ENCODE results near the gene SPATA20. TPM values are rescaled to one million over a fixed set of nuclear protein-coding genes. Genes with fewer than 3 reads are reported as not detected.

SPATA20 gene
- total and polyA plus RNA-seq, 2 of the 8 experiments (the other 6 are each of a cell fraction or from before 2014, with no cell fraction given), result 16.2 to 17.5 TPM

DNA sequence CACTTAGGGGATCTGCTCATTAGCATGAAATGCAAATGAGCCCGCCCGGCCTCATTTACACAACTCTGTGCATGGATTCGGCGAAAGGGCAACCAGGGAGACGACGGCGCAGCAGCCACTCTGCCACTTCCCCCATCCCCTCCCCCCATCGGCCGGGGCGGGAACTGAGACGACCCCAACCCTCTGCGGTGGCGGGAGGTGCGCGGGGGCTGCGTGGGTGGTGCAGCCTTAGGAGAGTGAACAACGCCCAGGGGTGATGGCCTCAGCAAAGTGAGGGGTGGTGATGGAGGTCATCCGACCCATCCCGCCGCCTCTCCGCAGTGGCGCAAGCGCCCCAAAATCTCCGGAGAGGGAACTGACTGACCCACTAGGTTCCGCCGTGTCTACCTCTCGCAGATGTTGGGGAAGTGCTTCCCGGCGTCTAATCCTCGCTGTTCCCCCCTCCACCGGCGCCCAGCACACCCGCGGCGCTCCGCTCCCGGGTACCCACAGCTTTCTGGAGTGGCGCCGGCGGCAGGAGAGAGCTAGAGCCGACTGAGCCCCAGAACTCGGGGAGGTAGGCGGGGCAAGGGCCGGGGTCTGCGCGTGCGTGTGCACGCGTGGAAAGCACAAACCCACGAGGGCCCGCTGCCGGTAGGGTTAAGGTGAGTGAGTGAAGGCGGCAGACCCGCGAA lies 12.1 kb downstream of the SPATA20 start:
- POLR2A ChIA-PET (ENCODE audit: partially characterized antibody), result interaction anchor here (1.2 to 1.9 kb wide), 3 partner anchors 9 to 17 kb away, joined by 5 to 7 read pairs (median 5); no protein-coding TSS in a partner anchor
- H3K4me3 ChIP-seq (ENCODE audit: extremely low read depth in 1 of 4, insufficient read depth in 2 of 4, low read depth in 3 of 4, low read length in 4 of 4), result peak overlapping the region; percentile 35 to 63 (median 51)
- 3% methylated on average over 39 of the region's 55 CpGs; no CpG with 5 or more reads in 1 of the 2 experiments for WGBS, 2 experiments (ENCODE audit: extremely low coverage in 1 of 2, insufficient coverage in 1 of 2, insufficient read length in 1 of 2, insufficient replicate concordance in 2 of 2, low coverage in 1 of 2, low lambda C conversion rate in 2 of 2, missing lambda C conversion rate in 1 of 2)
- TF ChIP-seq RBBP5 (IDR thresholded peaks at IDR 0.05; ENCODE audit: borderline replicate concordance, low read depth, low read length), result peak; percentile 45; the same call in 1 of the 2 replicates
- peak in 1 of 2 experiments; percentile 75; a peak in 2 of 4 replicates for TF ChIP-seq HDAC2 (IDR thresholded peaks at IDR 0.05; ENCODE audit: borderline replicate concordance in 1 of 2, low read depth in 2 of 2, low read length in 2 of 2)
- no peak for TF ChIP-seq EZH2 (IDR thresholded peaks at IDR 0.05; ENCODE audit: low read depth, low read length, severe bottlenecking)
- 0 out of 2 replicates have a peak, but pooled peaks have one; percentile 4 for TF ChIP-seq TCF12 (IDR thresholded peaks at IDR 0.05; ENCODE audit: low read depth, low read length)
- TF ChIP-seq SP4 (IDR thresholded peaks at IDR 0.05; ENCODE audit: low read length), result no peak
- no peak for TF ChIP-seq TAF7 (optimal IDR thresholded peaks at IDR 0.05; ENCODE audit: borderline replicate concordance, low read depth, low read length)
- TF ChIP-seq ASH2L (IDR thresholded peaks at IDR 0.05; ENCODE audit: low read length), result no peak
- no peak for TF ChIP-seq KDM1A (IDR thresholded peaks at IDR 0.05; ENCODE audit: borderline replicate concordance, low read length)
- TF ChIP-seq GABPA (IDR thresholded peaks at IDR 0.05; ENCODE audit: borderline replicate concordance, insufficient read depth, low read length), result 0 out of 2 replicates have a peak, but pooled peaks have one; percentile 15
- no peak for TF ChIP-seq TEAD4 (IDR thresholded peaks at IDR 0.05; ENCODE audit: low read depth, low read length)
- no peak for TF ChIP-seq POU5F1 (IDR thresholded peaks at IDR 0.05; ENCODE audit: low read depth, low read length)

More for the DNA sequence above, 12.1 kb downstream of the SPATA20 start:
- no peaks in the 10 kb centered on the region for H3K36me3 ChIP-seq (ENCODE audit: control insufficient read depth in 2 of 4, insufficient read depth in 4 of 4, low read length in 3 of 4)
- no peak overlapping the region for H2BK5ac ChIP-seq (ENCODE audit: low read depth, low read length)
- H2BK15ac ChIP-seq (ENCODE audit: low read length), result no peak overlapping the region
- peak in 1 of 2 experiments; percentile 82 for DNase-seq (ENCODE audit: low read depth in 1 of 2, low spot score in 2 of 2)
- peaks cover 4 to 7% of the 10 kb centered on the region in 2 experiments for H4K20me1 ChIP-seq (replicated peaks in 1 of 2; ENCODE audit: control insufficient read depth in 1 of 2, insufficient read depth in 2 of 2, low read length in 2 of 2)
- H3K56ac ChIP-seq (replicated peaks; ENCODE audit: insufficient read length, low read depth, low read length), result no peak overlapping the region
- peak overlapping the region; percentile 32 for H3K18ac ChIP-seq (ENCODE audit: extremely low read depth, low read length)
- FAIRE-seq, result no peak
- H3K4me1 ChIP-seq (replicated peaks in 1 of 4; ENCODE audit: control insufficient read depth in 3 of 4, insufficient read depth in 4 of 4, low read length in 3 of 4), result peaks cover 0 to 24% (median 14%) of the 10 kb centered on the region in 4 experiments; a peak in 6 of 7 replicates
- H3K27ac ChIP-seq (ENCODE audit: low read depth, low read length), result no peak overlapping the region
- no peak overlapping the region for H3K4ac ChIP-seq (replicated peaks; ENCODE audit: insufficient read length, low read depth, low read length)
- H2BK12ac ChIP-seq (ENCODE audit: low read depth, low read length), result no peak overlapping the region
- peak overlapping the region; percentile 75 to 91 for H3K4me2 ChIP-seq (ENCODE audit: insufficient read depth in 1 of 2, low read depth in 2 of 2, low read length in 2 of 2)
- no peaks in the 10 kb centered on the region for H3K79me2 ChIP-seq (ENCODE audit: control insufficient read depth in 1 of 2, insufficient read depth in 2 of 2, low read length in 2 of 2)
- no peak overlapping the region for H2BK20ac ChIP-seq (ENCODE audit: low read length)
- H2BK120ac ChIP-seq (replicated peaks; ENCODE audit: low read depth, low read length), result no peak overlapping the region
- H4K5ac ChIP-seq (ENCODE audit: insufficient read length, low read depth, low read length), result no peak overlapping the region
- H4K8ac ChIP-seq (ENCODE audit: extremely low read depth, insufficient read depth, low read length), result peak overlapping the region; percentile 87; the same call in 1 of the 2 replicates
- no peak overlapping the region for H2AFZ ChIP-seq (ENCODE audit: low read length)
- H2AK5ac ChIP-seq (ENCODE audit: low read depth, low read length), result no peak overlapping the region
- H3K23me2 ChIP-seq (ENCODE audit: low read depth, low read length), result peaks cover 17% of the 10 kb centered on the region; the same call in 1 of the 2 replicates
- CTCF ChIA-PET (ENCODE audit: partially characterized antibody), result interaction anchor here (0.7 to 7.2 kb wide), 9 partner anchors 8 to 108 kb away, joined by 3 to 89 read pairs (median 4); no protein-coding TSS in a partner anchor
- H3K14ac ChIP-seq (ENCODE audit: insufficient read length), result no peak overlapping the region
- no peak overlapping the region for H3K23ac ChIP-seq (ENCODE audit: insufficient read length)
- H3K79me1 ChIP-seq (ENCODE audit: low read depth, low read length), result no peaks in the 10 kb centered on the region
- no peaks in the 10 kb centered on the region for H3K9me3 ChIP-seq (ENCODE audit: insufficient read depth in 2 of 2, low read depth in 1 of 2, low read length in 1 of 2)
- H3K9ac ChIP-seq (replicated peaks in 1 of 4; ENCODE audit: extremely low read depth in 1 of 4, low read depth in 3 of 4, low read length in 3 of 4), result no peak overlapping the region
- H3K27me3 ChIP-seq (replicated peaks in 1 of 4; ENCODE audit: control insufficient read depth in 3 of 4, extremely low read depth in 1 of 4, insufficient read depth in 3 of 4, low read length in 3 of 4), result peaks cover 25 to 60% (median 51%) of the 10 kb centered on the region in 4 experiments
- H4K91ac ChIP-seq (replicated peaks; ENCODE audit: insufficient read length, low read length), result no peak overlapping the region
